Right cardiac atrium (tissue), 5 donors: Measurements from ENCODE around the gene SEPTIN6. TPM values are rescaled to one million over a fixed set of nuclear protein-coding genes. Genes with fewer than 3 reads are reported as not detected.
A peak's percentile ranks its signal among the peaks of the same experiment; 100 is the strongest.

Experiments used
- ATAC-seq, 2 donors: fragments of 200-7000 bp; cut with Tn5 transposase; one replicate each; pipeline versions ENCODE4 v1.8.0 to v1.9.1; 2020; ENCODE audit warnings: moderate library complexity in 2 of 2, mild to moderate bottlenecking in 1 of 2
- DNase-seq, 3 donors: peaks; one replicate each; pipeline ENCODE4 v3.0.0-alpha.2; 2020
- H3K27ac ChIP-seq: one replicate; pipeline ENCODE4 v1.5.1; 2013; ENCODE audit warnings: mild to moderate bottlenecking, low read length, control low read depth, moderate library complexity
- H3K27me3 ChIP-seq: one replicate; pipeline ENCODE4 v1.6.1; 2013; ENCODE audit not compliant: control insufficient read depth, insufficient read depth
- H3K4me1 ChIP-seq: one replicate; pipeline ENCODE4 v1.6.1; 2013; ENCODE audit warnings: low read length; ENCODE audit not compliant: control insufficient read depth, insufficient read depth
- H3K4me3 ChIP-seq: one replicate; pipeline ENCODE4 v1.5.1; 2013; ENCODE audit warnings: low read length, control low read depth
- H3K9me3 ChIP-seq: one replicate; pipeline ENCODE4 v1.6.1; 2013; ENCODE audit warnings: low read length; ENCODE audit not compliant: control insufficient read depth
- whole genome bisulfite sequencing: extraction: QIAGEN DNeasy Blood & Tissue Kit; methylation state at CpG from one replicate; pipeline ENCODE4 v1.1.7; 2013; 5-methylcytosine and 5-hydroxymethylcytosine counted together
- intact Hi-C, 4 donors: fragments of 100-400 bp; cut with DNase I; formaldehyde crosslinking; loops; one replicate each; pipeline versions ENCODE4 v1.11.0 to v1.14.0; 2022 to 2023
- polyA plus RNA-seq: library from polyadenylated mRNA; stranded (reverse); fragments of 200-250 nt; gene quantifications from one replicate; pipeline ENCODE4 v1.2.3, GENCODE V29; 2013
- total RNA-seq, 4 donors: library from RNA; stranded (reverse); fragmentation: NEBNext Ultra II Directional; extraction: Animal tissue kit (Norgen Biotek cat#: 25700); gene quantifications; one replicate each; pipeline ENCODE4 v1.2.1, GENCODE V29; 2021
- donor health status: healthy with polysubstance abuse.
- donor health status: DM: no; HTN: yes; CAD: no.
- donor health status: DM: no; HTN: no; CAD: no.
- donor health status: DM: no; HTN: yes; CAD: no; lungs with severe emphysema.
- donor health status: DM: yes; HTN: yes; CAD: no.

The SEPTIN6 gene
- total and polyA plus RNA-seq, 5 donors = 5.7 to 30.4 (median 15.0) TPM

DNA sequence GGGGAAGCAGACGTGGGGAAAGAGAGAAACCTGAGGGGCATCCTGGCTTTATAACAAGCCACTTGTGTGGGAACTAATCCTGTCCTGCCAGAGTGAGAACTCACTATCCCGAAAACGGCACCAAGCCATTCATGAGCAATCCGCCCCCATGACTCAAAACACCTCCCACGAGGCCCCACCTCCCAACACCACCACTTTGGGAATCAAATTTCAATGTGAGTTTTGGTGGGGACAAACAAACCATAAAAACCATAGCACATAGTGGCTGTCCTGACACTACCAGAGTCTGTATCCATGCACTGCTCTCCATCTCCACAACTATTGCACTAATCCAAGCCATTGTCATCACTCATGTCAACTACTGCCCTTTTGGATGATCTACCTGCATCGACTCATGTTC, 28.5 kb upstream of the SEPTIN6 start:
- ATAC-seq = no peak

DNA sequence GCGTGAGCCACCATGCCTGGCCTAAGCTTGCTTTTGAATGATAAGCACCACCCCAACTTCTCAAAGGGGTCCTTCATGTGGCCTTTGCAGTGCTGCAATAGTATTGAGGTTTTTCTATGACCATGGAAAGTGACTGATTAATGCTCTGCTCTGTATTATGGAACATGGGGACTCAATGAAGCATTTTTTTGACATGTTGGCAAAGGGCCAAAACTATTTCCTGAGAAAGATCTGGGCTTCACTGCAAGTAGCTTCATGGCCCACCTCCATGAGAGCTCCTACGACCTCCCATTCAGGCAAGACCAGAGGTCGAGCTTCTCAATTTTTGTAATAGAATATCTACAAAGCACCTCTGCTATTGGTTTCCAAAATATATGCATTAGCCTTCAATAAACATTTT, 16.7 kb upstream of the SEPTIN6 start:
- DNase-seq = no peak
- ATAC-seq = no peak
- no peak overlapping the region for H3K27ac ChIP-seq
- H3K4me1 ChIP-seq = no peaks in the 10 kb centered on the region
- WGBS = 76% methylated on average over 3 of the region's 3 CpGs
- H3K4me3 ChIP-seq = no peak overlapping the region
- no peaks in the 10 kb centered on the region for H3K27me3 ChIP-seq
- intact Hi-C loops = no loop called here
- no peaks in the 10 kb centered on the region for H3K9me3 ChIP-seq

More for the DNA sequence above, 28.5 kb upstream of the SEPTIN6 start:
- H3K4me3 ChIP-seq = no peak overlapping the region
- WGBS = 78% methylated on average over 6 of the region's 6 CpGs
- H3K27me3 ChIP-seq = no peaks in the 10 kb centered on the region
- H3K9me3 ChIP-seq = no peaks in the 10 kb centered on the region
- no peak overlapping the region for H3K27ac ChIP-seq
- intact Hi-C loops = loop anchor here in 1 of 4 donors (10.0 kb wide), 1 partner anchor 117 kb away; the partner anchor contains the start of gene NKRF
- H3K4me1 ChIP-seq = no peaks in the 10 kb centered on the region
- no peak for DNase-seq

DNA sequence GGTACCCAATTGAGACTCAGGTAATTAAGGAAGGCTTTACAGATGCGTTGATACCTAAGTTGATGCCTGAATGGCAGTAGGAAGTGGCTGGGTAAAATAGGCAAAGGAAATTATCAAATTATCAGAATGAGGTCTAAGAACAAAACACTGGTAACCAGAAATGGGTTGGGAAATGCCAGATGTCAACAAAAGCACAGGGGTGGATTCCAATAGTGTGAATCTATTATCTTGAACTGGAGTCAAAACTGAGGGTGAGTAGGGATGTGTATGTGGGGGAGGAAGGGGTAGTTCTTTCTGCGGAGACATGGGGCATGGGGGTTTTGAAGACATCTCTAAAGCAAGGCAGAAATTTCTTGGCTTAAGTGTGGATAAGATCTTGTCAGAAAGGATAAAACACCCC, 16.0 kb upstream of the SEPTIN6 start:
- Histone ChIP-seq H3K9me3 (no peaks in the 10 kb centered on the region), H3K4me3 (no peak overlapping the region), H3K4me1 (no peaks in the 10 kb centered on the region), H3K27me3 (no peaks in the 10 kb centered on the region), H3K27ac (no peak overlapping the region)
- intact Hi-C loops = no loop called here
- ATAC-seq (no peak), DNase-seq (no peak)
- 87% methylated on average over 2 of the region's 2 CpGs for WGBS

DNA sequence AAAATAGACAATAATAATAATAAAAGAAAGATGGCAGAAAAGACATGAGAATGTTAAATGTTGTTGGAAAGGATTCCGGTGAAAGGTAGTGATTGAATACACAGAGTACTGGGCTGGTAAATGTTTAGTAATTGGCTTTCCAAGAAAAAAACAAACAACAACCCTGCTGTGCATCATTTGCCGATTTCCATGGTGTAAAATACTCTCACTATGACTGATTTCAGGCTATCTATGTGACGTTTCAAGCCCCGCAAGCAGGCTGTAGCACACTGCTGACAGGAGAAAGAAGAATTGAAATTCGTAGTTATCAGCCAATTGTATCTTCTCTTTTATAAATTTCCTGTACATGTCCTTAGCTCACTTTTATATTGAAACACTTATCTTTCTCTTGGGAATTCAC, 13.6 kb upstream of the SEPTIN6 start:
- no peaks in the 10 kb centered on the region for H3K9me3 ChIP-seq
- H3K27me3 ChIP-seq = no peaks in the 10 kb centered on the region
- WGBS = 60% methylated on average over 5 of the region's 5 CpGs
- no peaks in the 10 kb centered on the region for H3K4me1 ChIP-seq
- H3K4me3 ChIP-seq = no peak overlapping the region
- ATAC-seq (no peak), DNase-seq (no peak)
- intact Hi-C loops = no loop called here
- no peak overlapping the region for H3K27ac ChIP-seq

DNA sequence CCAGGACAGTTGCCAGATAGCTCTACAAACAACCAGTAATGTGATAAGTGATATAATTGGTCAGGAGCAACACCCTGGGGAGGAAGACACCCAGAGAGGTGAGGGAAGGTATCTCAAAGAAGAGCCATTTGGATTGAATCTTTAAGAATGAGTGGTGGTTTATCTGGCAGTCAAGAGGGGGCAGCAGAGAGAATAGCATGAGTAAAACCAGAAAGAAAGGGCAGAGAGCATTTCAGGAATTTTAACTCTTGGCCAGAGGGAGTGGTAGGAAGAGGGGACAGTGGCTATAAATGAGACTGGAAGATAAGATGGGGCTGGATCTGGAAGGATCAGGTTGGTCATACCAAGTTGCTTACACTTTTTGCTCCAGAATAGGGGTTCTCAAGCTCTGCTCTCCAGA, 5.9 kb upstream of the SEPTIN6 start:
- no peak for ATAC-seq
- no peaks in the 10 kb centered on the region for H3K27me3 ChIP-seq
- no peaks in the 10 kb centered on the region for H3K4me1 ChIP-seq
- no peak overlapping the region for H3K27ac ChIP-seq
- H3K4me3 ChIP-seq = no peak overlapping the region
- no peaks in the 10 kb centered on the region for H3K9me3 ChIP-seq
- intact Hi-C loops = loop anchor here in 1 of 4 donors (10.0 kb wide), 1 partner anchor 184 kb away; no protein-coding TSS in a partner anchor
- DNase-seq = no peak

DNA sequence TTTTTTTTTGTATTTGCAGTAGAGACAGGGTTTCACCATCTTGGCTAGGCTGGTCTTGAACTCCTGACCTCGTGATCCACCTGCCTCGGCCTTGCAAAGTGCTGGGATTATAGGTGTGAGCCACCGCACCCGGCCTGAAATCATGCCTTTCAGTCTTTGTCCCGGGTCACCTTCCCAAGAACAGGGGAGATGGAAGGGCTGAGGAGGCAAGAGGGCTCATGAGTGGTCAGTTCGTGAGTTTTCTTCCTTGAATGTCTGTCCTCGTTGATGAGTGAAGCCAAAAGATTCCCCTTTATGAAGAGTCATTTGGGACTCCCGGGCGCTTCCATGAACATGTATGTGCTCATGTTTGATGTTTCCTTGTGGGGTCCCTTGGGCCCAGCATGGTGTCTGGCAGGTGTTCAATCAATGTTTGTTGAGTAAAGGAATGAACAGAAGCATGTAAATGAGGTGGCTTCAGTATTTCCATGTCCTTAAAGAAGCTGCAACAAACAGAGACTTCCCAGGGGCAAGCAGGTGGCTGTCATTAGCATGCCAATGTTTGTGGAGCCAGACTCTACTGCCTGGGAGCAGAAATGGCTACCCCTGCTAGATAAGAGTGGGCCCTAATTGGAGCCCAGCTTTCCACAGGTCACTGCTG, 3.4 kb upstream of the SEPTIN6 start:
- Histone ChIP-seq H3K4me3 (no peak overlapping the region), H3K9me3 (no peaks in the 10 kb centered on the region), H3K4me1 (no peaks in the 10 kb centered on the region), H3K27me3 (no peaks in the 10 kb centered on the region), H3K27ac (no peak overlapping the region)
- WGBS = 83% methylated on average over 9 of the region's 9 CpGs
- intact Hi-C loops = loop anchor here in 1 of 4 donors (10.0 kb wide), 1 partner anchor 182 kb away; no protein-coding TSS in a partner anchor
- no peak for ATAC-seq
- DNase-seq = no peak

DNA sequence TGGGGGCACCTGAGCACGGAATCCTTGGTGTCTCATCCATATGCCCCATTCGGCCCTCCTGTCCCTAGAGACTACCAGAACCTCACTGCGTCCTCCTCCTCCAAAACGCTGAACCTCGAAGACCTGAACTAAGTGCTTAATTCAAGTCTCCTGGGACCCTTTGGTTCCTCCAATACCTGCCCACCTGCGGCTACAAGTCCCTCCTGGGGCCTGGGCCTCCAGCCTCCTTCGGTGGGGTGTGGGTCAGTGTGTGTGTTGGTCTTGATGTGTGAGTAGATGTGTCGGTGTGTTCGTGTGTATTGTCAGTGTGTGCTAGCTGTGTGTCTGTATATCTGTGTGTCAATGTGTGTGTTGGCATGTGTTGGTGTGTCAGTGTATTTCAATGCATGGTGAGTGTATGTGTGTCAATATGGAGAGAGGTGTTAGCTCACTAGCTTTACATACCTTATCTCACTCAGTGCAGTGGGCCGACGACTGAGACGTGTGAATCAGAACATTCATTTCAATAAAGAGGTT, 2.6 kb upstream of the SEPTIN6 start:
- H3K4me1 ChIP-seq = no peaks in the 10 kb centered on the region
- intact Hi-C loops = loop anchor here in 1 of 4 donors (10.0 kb wide), 1 partner anchor 181 kb away; no protein-coding TSS in a partner anchor
- H3K27me3 ChIP-seq = no peaks in the 10 kb centered on the region
- ATAC-seq = no peak
- no peak for DNase-seq
- H3K9me3 ChIP-seq = no peaks in the 10 kb centered on the region
- H3K27ac ChIP-seq = no peak overlapping the region
- WGBS = 76% methylated on average over 12 of the region's 12 CpGs
- no peak overlapping the region for H3K4me3 ChIP-seq

DNA sequence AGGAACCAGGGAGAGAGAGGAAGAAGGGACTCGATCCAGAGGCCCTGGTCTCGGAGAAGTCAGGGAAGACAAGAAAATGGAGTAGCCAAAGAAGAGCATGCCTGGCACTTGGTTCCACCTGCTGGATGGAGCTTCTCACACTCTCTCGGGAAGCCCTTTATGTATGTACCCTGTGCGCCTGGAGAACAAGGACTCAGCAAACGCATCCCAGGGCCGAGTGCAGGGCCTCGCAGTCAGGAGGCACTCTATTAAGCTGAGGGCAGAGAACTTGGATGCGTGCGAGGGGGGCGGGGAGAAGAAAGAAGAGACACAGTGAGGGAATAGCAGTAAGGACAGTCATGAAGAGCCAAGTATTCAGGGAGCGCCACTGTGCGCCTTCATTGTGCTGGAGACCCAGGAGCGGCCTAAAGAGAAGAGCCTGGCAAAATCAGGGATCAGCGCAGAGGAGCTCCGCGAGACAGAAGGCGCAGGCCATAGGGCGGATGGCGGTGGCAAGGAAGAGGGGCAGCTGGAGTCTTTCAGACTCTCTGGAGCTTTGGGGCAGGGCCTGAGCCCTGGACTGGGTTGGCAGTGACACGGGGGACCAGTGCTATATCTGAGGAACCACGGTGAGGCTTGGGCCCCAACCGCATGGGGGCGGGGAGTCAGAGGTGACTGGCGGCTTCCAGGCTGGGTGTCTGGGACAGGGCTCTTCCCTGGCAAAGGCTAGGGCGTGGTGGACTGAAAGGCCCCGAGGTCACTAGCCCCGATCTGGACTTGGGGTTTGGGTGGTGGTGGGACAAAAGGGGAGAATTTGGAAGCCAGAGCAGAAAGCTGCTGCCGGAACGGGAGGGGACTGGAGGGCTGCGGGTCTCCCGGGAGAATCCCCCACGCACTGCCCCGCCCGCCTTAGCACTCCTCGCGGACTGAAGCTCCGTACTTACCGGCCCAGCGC, 1.9 kb upstream of the SEPTIN6 start:
- WGBS = 86% methylated on average over 39 of the region's 39 CpGs
- ATAC-seq (no peak), DNase-seq (no peak)
- intact Hi-C loops = loop anchor here in 1 of 4 donors (10.0 kb wide), 1 partner anchor 180 kb away; no protein-coding TSS in a partner anchor
- no peaks in the 10 kb centered on the region for H3K4me1 ChIP-seq
- no peaks in the 10 kb centered on the region for H3K27me3 ChIP-seq
- no peaks in the 10 kb centered on the region for H3K9me3 ChIP-seq
- H3K4me3 ChIP-seq = no peak overlapping the region
- H3K27ac ChIP-seq = no peak overlapping the region

DNA sequence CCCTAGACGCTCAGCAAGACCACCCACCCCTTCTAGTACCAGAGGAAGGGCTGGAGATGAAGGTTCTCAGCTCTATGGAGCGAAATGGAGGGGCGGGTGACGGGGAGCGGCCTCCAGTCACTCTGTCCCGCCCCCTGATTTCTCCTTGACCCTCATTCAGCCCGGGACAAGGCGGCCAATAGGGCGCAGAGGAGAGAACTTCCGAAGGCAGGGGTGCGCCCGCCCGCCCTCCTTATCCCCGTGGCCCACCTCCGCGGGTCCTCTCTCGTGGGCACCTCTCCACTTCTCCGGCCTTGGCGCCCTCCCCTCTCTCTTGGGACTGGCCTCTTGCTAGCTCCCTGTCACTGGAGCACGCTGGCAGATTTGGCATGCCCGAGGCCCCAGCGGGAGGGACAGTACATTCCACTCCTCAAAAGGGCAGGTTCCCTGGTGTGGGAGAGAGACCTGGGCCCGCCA, 1.1 kb upstream of the SEPTIN6 start:
- Histone ChIP-seq H3K4me3 (peak overlapping the region; percentile 60), H3K9me3 (no peaks in the 10 kb centered on the region), H3K27ac (no peak overlapping the region), H3K4me1 (no peaks in the 10 kb centered on the region), H3K27me3 (no peaks in the 10 kb centered on the region)
- intact Hi-C loops = loop anchor here in 1 of 4 donors (10.0 kb wide), 1 partner anchor 179 kb away; no protein-coding TSS in a partner anchor
- 46% methylated on average over 23 of the region's 23 CpGs for WGBS
- peak in 1 of 3 donors; percentile 27 for DNase-seq
- ATAC-seq = peak; percentile 11 to 23

DNA sequence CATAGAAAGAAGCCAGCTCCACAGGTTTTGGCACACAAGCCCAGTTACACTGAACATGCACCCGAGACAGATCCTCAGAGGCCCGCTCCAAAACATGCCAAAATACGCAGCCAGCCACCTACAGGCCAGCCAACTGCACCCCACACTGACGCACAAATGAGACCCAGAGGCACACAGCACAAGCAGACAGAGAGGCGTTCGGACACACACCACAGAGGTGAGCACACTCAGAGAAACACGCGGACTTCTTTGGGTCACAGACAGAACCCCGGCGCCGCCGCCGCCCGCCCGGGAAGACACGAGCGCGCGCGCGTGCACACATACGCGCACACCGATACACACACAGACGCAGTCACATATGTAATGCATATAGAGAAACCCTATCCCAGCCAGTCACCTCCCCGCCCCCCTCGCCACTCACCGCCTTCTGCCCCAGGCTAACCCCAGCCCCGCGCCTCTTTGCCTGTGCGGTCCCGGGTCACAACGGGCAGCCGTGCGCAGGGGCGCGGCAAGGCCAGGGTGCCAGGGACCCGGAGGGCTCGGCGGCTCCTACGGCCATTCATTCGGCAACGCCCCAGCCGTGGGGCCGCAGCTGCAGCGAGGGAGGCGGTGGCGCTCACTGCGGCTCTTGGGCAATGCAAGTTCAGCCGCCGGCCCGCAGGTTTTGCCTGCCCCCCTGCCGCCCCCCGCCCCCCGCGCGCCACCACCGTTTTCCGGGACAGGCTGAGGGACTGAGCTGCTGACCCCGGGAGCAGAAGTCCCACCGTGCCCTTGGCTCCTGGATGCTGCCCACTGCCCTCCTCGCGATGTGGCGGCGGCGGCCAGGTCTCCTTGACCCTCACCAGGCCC, 553 bp downstream of the SEPTIN6 start:
- peak; percentile 58 to 72 (median 70) for DNase-seq
- WGBS = under 1% methylated on average over 65 of the region's 66 CpGs
- intact Hi-C loops = loop anchor here in 1 of 4 donors (10.0 kb wide), 1 partner anchor 178 kb away; no protein-coding TSS in a partner anchor

More for the DNA sequence above, 553 bp downstream of the SEPTIN6 start:
- peak overlapping the region; percentile 60 for H3K4me3 ChIP-seq
- peak overlapping the region; percentile 1 for H3K27ac ChIP-seq
- no peaks in the 10 kb centered on the region for H3K27me3 ChIP-seq
- H3K9me3 ChIP-seq = no peaks in the 10 kb centered on the region
- H3K4me1 ChIP-seq = no peaks in the 10 kb centered on the region
- ATAC-seq = peak; percentile 71 to 74
